ENCODE data around the gene TNFRSF8.

- TF ChIP-seq, protein P1, sequence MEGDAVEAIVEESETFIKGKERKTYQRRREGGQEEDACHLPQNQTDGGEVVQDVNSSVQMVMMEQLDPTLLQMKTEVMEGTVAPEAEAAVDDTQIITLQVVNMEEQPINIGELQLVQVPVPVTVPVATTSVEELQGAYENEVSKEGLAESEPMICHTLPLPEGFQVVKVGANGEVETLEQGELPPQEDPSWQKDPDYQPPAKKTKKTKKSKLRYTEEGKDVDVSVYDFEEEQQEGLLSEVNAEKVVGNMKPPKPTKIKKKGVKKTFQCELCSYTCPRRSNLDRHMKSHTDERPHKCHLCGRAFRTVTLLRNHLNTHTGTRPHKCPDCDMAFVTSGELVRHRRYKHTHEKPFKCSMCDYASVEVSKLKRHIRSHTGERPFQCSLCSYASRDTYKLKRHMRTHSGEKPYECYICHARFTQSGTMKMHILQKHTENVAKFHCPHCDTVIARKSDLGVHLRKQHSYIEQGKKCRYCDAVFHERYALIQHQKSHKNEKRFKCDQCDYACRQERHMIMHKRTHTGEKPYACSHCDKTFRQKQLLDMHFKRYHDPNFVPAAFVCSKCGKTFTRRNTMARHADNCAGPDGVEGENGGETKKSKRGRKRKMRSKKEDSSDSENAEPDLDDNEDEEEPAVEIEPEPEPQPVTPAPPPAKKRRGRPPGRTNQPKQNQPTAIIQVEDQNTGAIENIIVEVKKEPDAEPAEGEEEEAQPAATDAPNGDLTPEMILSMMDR (IDR thresholded peaks at IDR 0.05), result no peak
- TF ChIP-seq EP300 (IDR thresholded peaks at IDR 0.05), result no peak
- no peak for TF ChIP-seq POLR2A (IDR thresholded peaks at IDR 0.05; ENCODE audit: low read depth)
- TF ChIP-seq POLR2AphosphoS5 (IDR thresholded peaks at IDR 0.05), result no peak
Measured at GRCh38 chr1:12170263-12170671, 107.2 kb downstream of the TNFRSF8 start.

All from esophagus muscularis mucosa (tissue), 4 donors.